OCI-LY7 (cell line): ENCODE data around the gene COPS2. TPM values are rescaled to one million over a fixed set of nuclear protein-coding genes. Genes with fewer than 3 reads are reported as not detected.

Experiments
- BruUV-seq: library from RNA; stranded (reverse); fragments of 400-500 nt; replicated peaks from 2 replicates; lab custom pipeline; 2021; lab: Mats Ljungman, UMichigan
- CTCF ChIA-PET: fragments of 300-600 bp; sonication (Branson Sonifier 250); formaldehyde crosslinking; loops from one replicate; lab custom pipeline; 2022; ENCODE audit warnings: antibody characterized with exemption; ENCODE audit not compliant: unreplicated experiment; lab: Charles Lee
- POLR2A ChIA-PET: fragments of 300-600 bp; sonication (Branson Sonifier 250); formaldehyde crosslinking; loops from one replicate; lab custom pipeline; 2022; ENCODE audit warnings: antibody characterized with exemption; lab: Charles Lee
- DNase-seq: peaks from one replicate; pipeline ENCODE4 v3.0.0-alpha.2; 2015; ENCODE audit warnings: low spot score
- H2AFZ ChIP-seq: fragments of 200-600 bp; sonication (generic), shearing (Covaris generic); 2 replicates; pipeline ENCODE4 v1.6.1; 2014; ENCODE audit warnings: mild to moderate bottlenecking, antibody characterized with exemption, low read length, moderate library complexity
- H3K27ac ChIP-seq: fragments of 200-600 bp; sonication (generic); 2 replicates; pipeline ENCODE4 v1.5.1; 2014; ENCODE audit warnings: mixed run types, low read depth, mild to moderate bottlenecking, moderate library complexity, low read length, inconsistent platforms; ENCODE audit not compliant: poor library complexity, severe bottlenecking
- H3K36me3 ChIP-seq: fragments of 200-600 bp; sonication (generic); 2 replicates; pipeline ENCODE4 v1.6.1; 2014; ENCODE audit warnings: mild to moderate bottlenecking, antibody characterized with exemption, low read length, moderate library complexity, mixed read lengths; ENCODE audit not compliant: insufficient read depth
- H3K4me1 ChIP-seq: fragments of 200-600 bp; sonication (generic); 2 replicates; pipeline ENCODE4 v1.5.1; 2014; ENCODE audit warnings: mild to moderate bottlenecking, low read length; ENCODE audit not compliant: insufficient read depth, poor library complexity, severe bottlenecking
- H3K4me2 ChIP-seq: fragments of 200-600 bp; sonication (generic); 2 replicates; pipeline ENCODE4 v1.6.1; 2014; ENCODE audit warnings: mild to moderate bottlenecking, low read length
- H3K4me3 ChIP-seq: fragments of 200-600 bp; sonication (generic); 2 replicates; pipeline ENCODE4 v1.5.1; 2014; ENCODE audit warnings: mild to moderate bottlenecking, low read depth, low read length; ENCODE audit not compliant: poor library complexity, severe bottlenecking
- H3K79me2 ChIP-seq: fragments of 200-600 bp; sonication (generic); 2 replicates; pipeline ENCODE4 v1.6.1; 2016; ENCODE audit warnings: low read depth, mild to moderate bottlenecking, low read length, moderate library complexity, mixed read lengths; ENCODE audit not compliant: insufficient read depth
- H3K9me2 ChIP-seq: fragments of 200-600 bp; sonication (generic); 2 replicates; pipeline ENCODE4 v1.6.1; 2016; ENCODE audit warnings: mild to moderate bottlenecking, low read length, mixed read lengths; ENCODE audit not compliant: insufficient read depth
- H3K9me3 ChIP-seq: fragments of 200-600 bp; sonication (generic); 2 replicates; pipeline ENCODE4 v1.6.1; 2014; ENCODE audit warnings: mild to moderate bottlenecking, mixed run types, low read length, mixed read lengths
- H4K20me1 ChIP-seq: fragments of 200-600 bp; sonication (generic); 2 replicates; pipeline ENCODE4 v1.6.1; 2014; ENCODE audit warnings: mild to moderate bottlenecking, antibody characterized with exemption, low read length, moderate library complexity, mixed read lengths; ENCODE audit not compliant: insufficient read depth
- CTCF ChIP-seq: fragments of 200-600 bp; sonication (generic); conservative IDR thresholded peaks from 2 replicates; pipeline ENCODE4 v1.5.1; 2014; ENCODE audit warnings: mild to moderate bottlenecking, antibody characterized with exemption, low read length, moderate library complexity, mixed read lengths
- EZH2phosphoT487 ChIP-seq: fragments of 200-600 bp; sonication (generic); IDR thresholded peaks from 2 replicates; pipeline ENCODE4 v1.6.1; 2018; ENCODE audit warnings: low read depth, borderline replicate concordance, mild to moderate bottlenecking, mixed run types, antibody characterized with exemption, low read length, moderate library complexity, mixed read lengths
- intact Hi-C: fragments of 100-400 bp; cut with micrococcal nuclease; formaldehyde crosslinking; loops from one replicate; pipeline ENCODE4 v1.10.0; 2022; ENCODE audit not compliant: unreplicated experiment
- total RNA-seq, 2 experiments: library from RNA; depleted of rRNA in 1 of 2; stranded (reverse); fragments of >200 nt in 1 of 2; shearing (Covaris generic) in 1 of 2; gene quantifications; 2 replicates each; pipeline ENCODE4 v1.2.3, GENCODE V29; 2014 to 2022

COPS2 gene
- total RNA-seq, 2 experiments from 2014 or later: 24.6 to 81.2 TPM

GRCh38 chr15:49182128-49182527, 26.7 kb upstream of the COPS2 start:
- BruUV-seq: no TSS peak

GRCh38 chr15:49179433-49180190, 24.2 kb upstream of the COPS2 start:
- no peaks in the 10 kb centered on the region for H3K4me1 ChIP-seq
- intact Hi-C loops: no loop called here
- no peaks in the 10 kb centered on the region for H3K9me2 ChIP-seq
- H3K36me3 ChIP-seq: peaks cover 12% of the 10 kb centered on the region; the same call in 1 of the 2 replicates
- H3K9me3 ChIP-seq: no peaks in the 10 kb centered on the region; the same call in 1 of the 2 replicates
- no peak overlapping the region for H3K27ac ChIP-seq
- no peak for DNase-seq
- H2AFZ ChIP-seq: no peak overlapping the region
- CTCF ChIA-PET: no interaction called here
- no peak overlapping the region for H3K4me3 ChIP-seq
- TF ChIP-seq EZH2phosphoT487: no peak
- no peak for TF ChIP-seq CTCF
- H3K4me2 ChIP-seq: no peak overlapping the region
- no peaks in the 10 kb centered on the region for H4K20me1 ChIP-seq
- H3K79me2 ChIP-seq: no peaks in the 10 kb centered on the region
- no TSS peak for BruUV-seq
- POLR2A ChIA-PET: interaction anchor here (0.6 to 1.5 kb wide), 5 partner anchors 9 to 1480 kb away, joined by 3 to 11 read pairs (median 4); partner anchors contain the start of gene GALK2

More at GRCh38 chr15:49182128-49182527, 26.7 kb upstream of the COPS2 start:
- no peak for DNase-seq
- no peaks in the 10 kb centered on the region for H3K79me2 ChIP-seq
- no peak overlapping the region for H2AFZ ChIP-seq
- intact Hi-C loops: no loop called here
- no peak overlapping the region for H3K27ac ChIP-seq
- no peak overlapping the region for H3K4me2 ChIP-seq
- no peaks in the 10 kb centered on the region for H3K9me3 ChIP-seq
- peaks cover 3% of the 10 kb centered on the region; the same call in 1 of the 2 replicates for H3K36me3 ChIP-seq
- TF ChIP-seq CTCF: no peak
- no peak for TF ChIP-seq EZH2phosphoT487
- no peaks in the 10 kb centered on the region for H3K9me2 ChIP-seq
- no peaks in the 10 kb centered on the region for H4K20me1 ChIP-seq
- ChIA-PET POLR2A (interaction anchor here (0.8 kb wide), 1 partner anchor 213 kb away, joined by 3 read pairs; no protein-coding TSS in a partner anchor), CTCF (interaction anchor here (0.6 kb wide), 1 partner anchor 1243 kb away, joined by 7 read pairs; no protein-coding TSS in a partner anchor)
- H3K4me3 ChIP-seq: no peak overlapping the region
- no peaks in the 10 kb centered on the region for H3K4me1 ChIP-seq

- CTCF ChIA-PET: no interaction called here
- Histone ChIP-seq H4K20me1 (no peaks in the 10 kb centered on the region), H3K9me3 (no peaks in the 10 kb centered on the region; the same call in 1 of the 2 replicates)
These were observed 23.1 kb upstream of the COPS2 start for GRCh38 chr15:49178497-49178896.

More at GRCh38 chr15:49178497-49178896, 23.1 kb upstream of the COPS2 start:
- Histone ChIP-seq H3K27ac (no peak overlapping the region), H3K4me3 (no peak overlapping the region), H3K4me1 (no peaks in the 10 kb centered on the region), H3K79me2 (0 out of 2 replicates have a peak, but pooled peaks cover 4% of the 10 kb centered on the region), H2AFZ (no peak overlapping the region), H3K9me2 (no peaks in the 10 kb centered on the region), H3K4me2 (no peak overlapping the region), H3K36me3 (peaks cover 12% of the 10 kb centered on the region; the same call in 1 of the 2 replicates)
- POLR2A ChIA-PET: interaction anchor here (0.6 kb wide), 1 partner anchor 13 kb away, joined by 3 read pairs; no protein-coding TSS in a partner anchor
- intact Hi-C loops: no loop called here
- no TSS peak for BruUV-seq
- no peak for DNase-seq
- TF ChIP-seq EZH2phosphoT487: no peak
- no peak for TF ChIP-seq CTCF
